ENCODE results near the gene MT1X. TPM values are rescaled to one million over a fixed set of nuclear protein-coding genes. Genes with fewer than 3 reads are reported as not detected.
"Not testable (repeated sequence)": the region's sequence is repeated elsewhere in the genome, so short reads cannot be mapped to it uniquely, and the experiment has no call there.

MT1X gene
- total RNA-seq, 1 donor from 2014 or later: 21.9 TPM

GRCh38 chr16:56700195-56700594 is 17.9 kb downstream of the MT1X start:
- intact Hi-C loops (cut with DNase I): loop anchor here (5.0 to 10.0 kb wide), 3 partner anchors 125 to 365 kb away; no protein-coding TSS in a partner anchor
- DNase-seq (ENCODE audit: low spot score) (no peak), ATAC-seq (no peak)

GRCh38 chr16:56700631-56701030 is 18.4 kb downstream of the MT1X start:
- DNase-seq (ENCODE audit: low spot score): no peak
- intact Hi-C loops (cut with DNase I): loop anchor here (5.0 to 10.0 kb wide), 3 partner anchors 126 to 366 kb away; no protein-coding TSS in a partner anchor
- no peak for ATAC-seq

- intact Hi-C loops (cut with DNase I): loop anchor here (5.0 to 10.0 kb wide), 3 partner anchors 127 to 367 kb away; no protein-coding TSS in a partner anchor
- peak; percentile 14 for ATAC-seq
- no peak for DNase-seq (ENCODE audit: low spot score)
Measured at GRCh38 chr16:56701534-56701933, 19.3 kb downstream of the MT1X start.

- no peak for DNase-seq (ENCODE audit: low spot score)
- no peak for ATAC-seq
- intact Hi-C loops (cut with DNase I): loop anchor here (5.0 to 10.0 kb wide), 3 partner anchors 128 to 368 kb away; no protein-coding TSS in a partner anchor
Measured at GRCh38 chr16:56702836-56703235, 20.6 kb downstream of the MT1X start.

GRCh38 chr16:56708525-56709442 is 26.5 kb downstream of the MT1X start:
- no peak for DNase-seq (ENCODE audit: low spot score)
- intact Hi-C loops (cut with DNase I): loop anchor here (10.0 kb wide), 2 partner anchors 134 to 374 kb away; no protein-coding TSS in a partner anchor
- ATAC-seq: no peak

- ATAC-seq: no peak
- no peak for DNase-seq (ENCODE audit: low spot score)
- intact Hi-C loops (cut with DNase I): loop anchor here (10.0 kb wide), 2 partner anchors 135 to 375 kb away; no protein-coding TSS in a partner anchor
Measured at GRCh38 chr16:56709443-56710040, 27.3 kb downstream of the MT1X start.

GRCh38 chr16:56710181-56710737 is 28.0 kb downstream of the MT1X start:
- intact Hi-C loops (cut with DNase I): no loop called here
- ATAC-seq: no peak

GRCh38 chr16:56711862-56712261 is 29.6 kb downstream of the MT1X start:
- intact Hi-C loops (cut with DNase I): no loop called here

More at GRCh38 chr16:56710181-56710737, 28.0 kb downstream of the MT1X start:
- no peak for DNase-seq (ENCODE audit: low spot score)

GRCh38 chr16:56713794-56714193 is 31.5 kb downstream of the MT1X start:
- DNase-seq (ENCODE audit: low spot score) (no peak), ATAC-seq (no peak)
- intact Hi-C loops (cut with DNase I): no loop called here

More at GRCh38 chr16:56711862-56712261, 29.6 kb downstream of the MT1X start:
- ATAC-seq (no peak), DNase-seq (ENCODE audit: low spot score) (no peak)

GRCh38 chr16:56715126-56715525 is 32.9 kb downstream of the MT1X start:
- ATAC-seq: no peak
- intact Hi-C loops (cut with DNase I): no loop called here
- no peak for DNase-seq (ENCODE audit: low spot score)

- ATAC-seq: no peak
- DNase-seq (ENCODE audit: low spot score): no peak
- intact Hi-C loops (cut with DNase I): no loop called here
Measured at GRCh38 chr16:56716761-56717160, 34.5 kb downstream of the MT1X start.

- intact Hi-C loops (cut with DNase I); DNase-seq (ENCODE audit: low spot score); ATAC-seq: not testable (repeated sequence)
Measured at GRCh38 chr16:56717532-56717931, 35.3 kb downstream of the MT1X start.

- DNase-seq (ENCODE audit: low spot score) (no peak), ATAC-seq (no peak)
- intact Hi-C loops (cut with DNase I): no loop called here
Measured at GRCh38 chr16:56722200-56722842, 40.1 kb downstream of the MT1X start.

GRCh38 chr16:56724191-56724590 is 41.9 kb downstream of the MT1X start:
- no peak for DNase-seq (ENCODE audit: low spot score)
- no peak for ATAC-seq
- intact Hi-C loops (cut with DNase I): no loop called here

GRCh38 chr16:56726283-56726682 is 44.0 kb downstream of the MT1X start:
- no peak for ATAC-seq
- intact Hi-C loops (cut with DNase I): no loop called here

GRCh38 chr16:56726926-56727325 is 44.7 kb downstream of the MT1X start:
- intact Hi-C loops (cut with DNase I): no loop called here
- no peak for DNase-seq (ENCODE audit: low spot score)
- no peak for ATAC-seq

More at GRCh38 chr16:56726283-56726682, 44.0 kb downstream of the MT1X start:
- no peak for DNase-seq (ENCODE audit: low spot score)

- intact Hi-C loops (cut with DNase I): no loop called here
- no peak for DNase-seq (ENCODE audit: low spot score)
- ATAC-seq: no peak
Measured at GRCh38 chr16:56728027-56728426, 45.8 kb downstream of the MT1X start.

GRCh38 chr16:56728980-56729734 is 46.9 kb downstream of the MT1X start:
- ATAC-seq (peak; percentile 44), DNase-seq (ENCODE audit: low spot score) (no peak)
- intact Hi-C loops (cut with DNase I): no loop called here

All from sciatic nerve (tissue), 2 donors.